ENCODE data around the gene MID1.

The MID1 gene

GRCh38 chrX:10577853-10578252 lies 42.5 kb downstream of the MID1 start:
- Histone ChIP-seq H3K27ac (ENCODE audit: low read length) (no peak overlapping the region), H3K27me3 (ENCODE audit: low read depth, low read length) (no peaks in the 10 kb centered on the region), H2AFZ (ENCODE audit: low read depth, low read length) (no peak overlapping the region), H3K36me3 (replicated peaks; ENCODE audit: low read depth, low read length) (no peaks in the 10 kb centered on the region), H3K4me2 (ENCODE audit: low read length) (no peak overlapping the region), H3K9ac (ENCODE audit: low read length) (no peak overlapping the region), H3K4me3 (ENCODE audit: low read length) (no peak overlapping the region), H3K9me3 (ENCODE audit: insufficient read depth, low read length) (no peaks in the 10 kb centered on the region), H3K4me1 (ENCODE audit: low read length) (no peaks in the 10 kb centered on the region), H4K20me1 (ENCODE audit: insufficient read depth, low read length) (no peaks in the 10 kb centered on the region), H3K79me2 (ENCODE audit: low read length) (no peaks in the 10 kb centered on the region)
- TF ChIP-seq EZH2phosphoT487 (IDR thresholded peaks at IDR 0.05; ENCODE audit: low read depth) = no peak
- no peak for TF ChIP-seq CTCF (IDR thresholded peaks at IDR 0.05; ENCODE audit: low read depth, low read length)

GRCh38 chrX:10576777-10577447 lies 43.5 kb downstream of the MID1 start:
- Histone ChIP-seq H3K79me2 (ENCODE audit: low read length) (no peaks in the 10 kb centered on the region), H3K27ac (ENCODE audit: low read length) (no peak overlapping the region), H3K4me1 (ENCODE audit: low read length) (no peaks in the 10 kb centered on the region)

GRCh38 chrX:10576186-10576585 lies 44.2 kb downstream of the MID1 start:
- Histone ChIP-seq H3K36me3 (replicated peaks; ENCODE audit: low read depth, low read length) (no peaks in the 10 kb centered on the region), H3K27ac (ENCODE audit: low read length) (no peak overlapping the region), H3K9ac (ENCODE audit: low read length) (no peak overlapping the region), H3K4me2 (ENCODE audit: low read length) (no peak overlapping the region), H3K27me3 (ENCODE audit: low read depth, low read length) (no peaks in the 10 kb centered on the region), H4K20me1 (ENCODE audit: insufficient read depth, low read length) (no peaks in the 10 kb centered on the region), H3K9me3 (ENCODE audit: insufficient read depth, low read length) (no peaks in the 10 kb centered on the region), H2AFZ (ENCODE audit: low read depth, low read length) (no peak overlapping the region), H3K4me1 (ENCODE audit: low read length) (no peaks in the 10 kb centered on the region), H3K79me2 (ENCODE audit: low read length) (no peaks in the 10 kb centered on the region), H3K4me3 (ENCODE audit: low read length) (no peak overlapping the region)
- TF ChIP-seq CTCF (IDR thresholded peaks at IDR 0.05; ENCODE audit: low read depth, low read length) (no peak), EZH2phosphoT487 (IDR thresholded peaks at IDR 0.05; ENCODE audit: low read depth) (no peak)

More at GRCh38 chrX:10576777-10577447, 43.5 kb downstream of the MID1 start:
- TF ChIP-seq CTCF (IDR thresholded peaks at IDR 0.05; ENCODE audit: low read depth, low read length) = no peak
- TF ChIP-seq EZH2phosphoT487 (IDR thresholded peaks at IDR 0.05; ENCODE audit: low read depth) = no peak
- Histone ChIP-seq H3K36me3 (replicated peaks; ENCODE audit: low read depth, low read length) (no peaks in the 10 kb centered on the region), H3K9ac (ENCODE audit: low read length) (no peak overlapping the region), H2AFZ (ENCODE audit: low read depth, low read length) (no peak overlapping the region), H3K9me3 (ENCODE audit: insufficient read depth, low read length) (no peaks in the 10 kb centered on the region), H3K4me3 (ENCODE audit: low read length) (no peak overlapping the region), H3K27me3 (ENCODE audit: low read depth, low read length) (no peaks in the 10 kb centered on the region), H3K4me2 (ENCODE audit: low read length) (no peak overlapping the region), H4K20me1 (ENCODE audit: insufficient read depth, low read length) (no peaks in the 10 kb centered on the region)

GRCh38 chrX:10574663-10575062 lies 45.7 kb downstream of the MID1 start:
- Histone ChIP-seq H2AFZ (ENCODE audit: low read depth, low read length) (no peak overlapping the region), H4K20me1 (ENCODE audit: insufficient read depth, low read length) (no peaks in the 10 kb centered on the region), H3K9me3 (ENCODE audit: insufficient read depth, low read length) (no peaks in the 10 kb centered on the region), H3K79me2 (ENCODE audit: low read length) (no peaks in the 10 kb centered on the region), H3K9ac (ENCODE audit: low read length) (no peak overlapping the region), H3K27ac (ENCODE audit: low read length) (no peak overlapping the region), H3K4me2 (ENCODE audit: low read length) (no peak overlapping the region), H3K4me3 (ENCODE audit: low read length) (no peak overlapping the region), H3K36me3 (replicated peaks; ENCODE audit: low read depth, low read length) (no peaks in the 10 kb centered on the region), H3K4me1 (ENCODE audit: low read length) (no peaks in the 10 kb centered on the region), H3K27me3 (ENCODE audit: low read depth, low read length) (no peaks in the 10 kb centered on the region)
- TF ChIP-seq CTCF (IDR thresholded peaks at IDR 0.05; ENCODE audit: low read depth, low read length) (no peak), EZH2phosphoT487 (IDR thresholded peaks at IDR 0.05; ENCODE audit: low read depth) (no peak)
